PC-3 (cell line): ENCODE measurements around the gene LMBR1.

Source experiments
- EZH2phosphoT487 ChIP-seq: fragments of 300-600 bp; sonication (generic); IDR thresholded peaks from 2 replicates; pipeline ENCODE4 v1.6.1; 2018; ENCODE audit warnings: mild to moderate bottlenecking, antibody characterized with exemption, low read length, borderline replicate concordance
- TF ChIP-seq, protein P1 (sequence below): fragments of 300-600 bp; sonication (generic); conservative IDR thresholded peaks from 2 replicates; pipeline ENCODE4 v1.5.1; 2017; ENCODE audit warnings: antibody characterized with exemption, low read depth, mild to moderate bottlenecking, low read length

GRCh38 chr7:156777364-156778069 lies 115.5 kb downstream of the LMBR1 start:
- TF ChIP-seq, protein P1, sequence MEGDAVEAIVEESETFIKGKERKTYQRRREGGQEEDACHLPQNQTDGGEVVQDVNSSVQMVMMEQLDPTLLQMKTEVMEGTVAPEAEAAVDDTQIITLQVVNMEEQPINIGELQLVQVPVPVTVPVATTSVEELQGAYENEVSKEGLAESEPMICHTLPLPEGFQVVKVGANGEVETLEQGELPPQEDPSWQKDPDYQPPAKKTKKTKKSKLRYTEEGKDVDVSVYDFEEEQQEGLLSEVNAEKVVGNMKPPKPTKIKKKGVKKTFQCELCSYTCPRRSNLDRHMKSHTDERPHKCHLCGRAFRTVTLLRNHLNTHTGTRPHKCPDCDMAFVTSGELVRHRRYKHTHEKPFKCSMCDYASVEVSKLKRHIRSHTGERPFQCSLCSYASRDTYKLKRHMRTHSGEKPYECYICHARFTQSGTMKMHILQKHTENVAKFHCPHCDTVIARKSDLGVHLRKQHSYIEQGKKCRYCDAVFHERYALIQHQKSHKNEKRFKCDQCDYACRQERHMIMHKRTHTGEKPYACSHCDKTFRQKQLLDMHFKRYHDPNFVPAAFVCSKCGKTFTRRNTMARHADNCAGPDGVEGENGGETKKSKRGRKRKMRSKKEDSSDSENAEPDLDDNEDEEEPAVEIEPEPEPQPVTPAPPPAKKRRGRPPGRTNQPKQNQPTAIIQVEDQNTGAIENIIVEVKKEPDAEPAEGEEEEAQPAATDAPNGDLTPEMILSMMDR: no peak
- no peak for TF ChIP-seq EZH2phosphoT487
